GM19372 (cell line): ENCODE measurements around the gene PCGF1.

ENCODE experiments used
- ATAC-seq: cut with Tn5 transposase; IDR thresholded peaks from one replicate; pipeline ENCODE4 v1.9.1; 2021; ENCODE audit warnings: mild to moderate bottlenecking, low read depth, moderate library complexity; ENCODE audit not compliant: unreplicated experiment

PCGF1 gene

GRCh38 chr2:74516650-74517049 is 9.2 kb upstream of the PCGF1 start:
- no peak for ATAC-seq

GRCh38 chr2:74515981-74516633 is 8.6 kb upstream of the PCGF1 start:
- ATAC-seq, result peak; percentile 75

DNA sequence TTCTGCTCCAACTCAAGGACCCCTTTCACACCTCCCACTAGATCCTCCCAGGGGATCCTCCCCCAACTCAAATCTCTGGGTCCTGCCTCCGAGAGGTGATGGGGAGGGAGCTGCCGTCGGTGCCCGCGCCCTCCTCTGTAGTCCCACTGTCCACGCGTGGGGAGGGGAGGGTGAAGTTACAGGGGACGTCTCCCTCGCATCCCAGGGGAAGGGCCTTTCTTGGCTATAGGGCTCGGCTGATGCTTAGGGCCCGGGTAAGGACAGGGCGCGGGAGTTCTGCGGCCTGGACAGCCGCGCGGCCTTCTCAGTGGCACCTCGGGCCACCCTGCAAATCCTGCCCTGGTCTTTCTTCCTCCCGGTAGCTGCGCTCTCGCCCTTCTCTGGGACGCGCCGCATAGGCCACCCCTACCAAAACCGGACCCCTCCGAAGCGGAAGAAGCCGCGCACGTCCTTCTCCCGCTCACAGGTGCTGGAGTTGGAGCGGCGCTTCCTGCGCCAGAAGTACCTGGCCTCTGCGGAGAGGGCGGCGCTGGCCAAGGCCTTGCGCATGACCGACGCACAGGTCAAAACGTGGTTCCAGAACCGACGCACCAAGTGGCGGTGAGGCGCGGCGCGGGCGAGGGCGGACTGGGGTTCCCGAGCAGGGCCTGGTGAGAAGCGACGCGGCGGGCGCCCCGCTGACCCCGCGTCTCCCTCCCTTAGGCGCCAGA is 7.9 kb upstream of the PCGF1 start:
- no peak for ATAC-seq

DNA sequence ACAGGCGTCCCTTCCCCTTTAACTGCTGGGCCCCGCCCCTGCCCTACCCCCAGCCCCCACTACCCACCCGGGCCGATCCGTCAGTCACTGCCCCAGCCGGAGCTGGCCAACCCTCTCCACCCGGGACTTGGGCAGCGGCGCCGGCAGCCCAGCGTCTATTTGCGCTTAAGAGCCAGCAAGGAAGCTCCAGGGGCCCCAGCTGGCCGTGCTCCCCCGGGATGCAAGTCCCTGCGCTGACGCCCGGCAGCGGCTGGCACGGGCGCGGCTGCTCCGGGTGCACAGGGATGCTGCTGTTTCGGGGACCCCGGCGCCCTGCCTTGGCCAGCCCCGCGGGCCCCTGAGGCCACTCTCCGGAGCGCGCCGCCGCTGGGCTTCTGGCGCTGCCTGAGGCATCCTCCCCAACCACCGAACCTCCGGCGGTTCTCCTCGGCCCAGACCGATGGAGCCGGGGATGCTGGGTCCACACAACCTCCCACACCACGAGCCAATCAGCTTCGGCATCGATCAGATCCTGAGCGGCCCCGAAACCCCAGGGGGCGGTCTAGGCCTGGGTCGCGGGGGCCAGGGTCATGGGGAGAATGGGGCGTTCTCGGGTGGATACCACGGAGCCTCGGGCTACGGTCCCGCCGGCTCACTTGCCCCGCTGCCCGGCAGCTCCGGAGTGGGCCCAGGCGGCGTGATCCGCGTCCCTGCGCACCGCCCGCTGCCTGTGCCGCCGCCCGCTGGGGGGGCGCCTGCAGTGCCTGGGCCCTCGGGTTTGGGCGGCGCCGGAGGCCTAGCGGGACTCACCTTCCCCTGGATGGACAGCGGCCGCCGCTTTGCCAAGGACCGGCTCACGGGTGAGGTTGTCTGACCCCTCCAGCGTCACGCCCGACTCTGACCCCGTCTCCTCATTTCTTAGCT is 7.1 kb upstream of the PCGF1 start, which contains the start of gene TLX2:
Gene TLX2 (plus strand): TSS at position 83 of the 903 bp plus-strand sequence. CDS start 357 bp downstream, at position 440.
- ATAC-seq, result no peak

GRCh38 chr2:74513605-74514367 is 6.3 kb upstream of the PCGF1 start:
- no peak for ATAC-seq

DNA sequence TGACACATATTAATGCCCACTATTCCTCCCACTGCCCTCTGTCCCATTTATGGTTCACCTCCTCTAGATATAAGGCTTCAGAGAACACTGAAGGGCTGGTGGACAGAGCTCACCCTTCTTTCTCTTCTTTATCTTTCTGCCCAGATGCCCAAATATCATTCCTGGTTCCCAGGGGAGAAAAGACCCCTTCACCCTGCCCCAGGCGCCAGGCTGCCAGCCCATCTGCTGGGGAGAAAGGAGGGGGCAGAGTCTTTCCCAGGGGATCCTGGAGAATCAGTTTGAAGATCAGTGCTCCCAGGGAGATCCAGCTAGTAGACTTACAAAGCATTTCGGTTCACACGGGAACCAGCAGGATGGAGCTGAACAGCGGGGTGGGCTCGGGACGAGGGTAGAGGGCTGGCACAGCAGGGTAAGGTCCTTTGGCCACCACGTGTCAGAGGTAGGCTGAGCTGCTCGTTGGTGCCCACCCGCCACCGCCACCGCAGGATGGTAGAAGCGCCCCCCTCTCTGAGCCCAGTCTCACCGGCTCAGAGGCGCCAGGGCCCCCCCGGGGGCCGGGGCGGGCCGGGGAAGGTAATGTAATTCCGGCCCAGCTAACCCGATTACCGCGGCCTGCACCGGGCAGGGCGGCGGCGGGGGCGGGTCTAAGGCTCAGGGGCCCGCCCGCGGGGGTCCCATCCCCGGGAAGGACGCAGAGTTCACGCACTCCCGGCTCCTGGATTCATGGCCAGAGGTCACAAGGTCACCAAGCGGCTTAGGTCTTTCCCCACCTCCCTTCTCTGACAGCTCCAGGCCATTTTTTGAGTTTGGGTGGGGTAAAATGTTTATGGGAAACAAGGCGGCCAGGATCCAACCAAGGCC is 5.5 kb upstream of the PCGF1 start:
- no peak for ATAC-seq

GRCh38 chr2:74511104-74511989 is 3.9 kb upstream of the PCGF1 start:
- ATAC-seq, result no peak

- no peak for ATAC-seq
These were observed 2.8 kb upstream of the PCGF1 start for GRCh38 chr2:74510272-74510671.

- peak; percentile 7 for ATAC-seq
These were observed 528 bp upstream of the PCGF1 start for GRCh38 chr2:74507926-74508520.

DNA sequence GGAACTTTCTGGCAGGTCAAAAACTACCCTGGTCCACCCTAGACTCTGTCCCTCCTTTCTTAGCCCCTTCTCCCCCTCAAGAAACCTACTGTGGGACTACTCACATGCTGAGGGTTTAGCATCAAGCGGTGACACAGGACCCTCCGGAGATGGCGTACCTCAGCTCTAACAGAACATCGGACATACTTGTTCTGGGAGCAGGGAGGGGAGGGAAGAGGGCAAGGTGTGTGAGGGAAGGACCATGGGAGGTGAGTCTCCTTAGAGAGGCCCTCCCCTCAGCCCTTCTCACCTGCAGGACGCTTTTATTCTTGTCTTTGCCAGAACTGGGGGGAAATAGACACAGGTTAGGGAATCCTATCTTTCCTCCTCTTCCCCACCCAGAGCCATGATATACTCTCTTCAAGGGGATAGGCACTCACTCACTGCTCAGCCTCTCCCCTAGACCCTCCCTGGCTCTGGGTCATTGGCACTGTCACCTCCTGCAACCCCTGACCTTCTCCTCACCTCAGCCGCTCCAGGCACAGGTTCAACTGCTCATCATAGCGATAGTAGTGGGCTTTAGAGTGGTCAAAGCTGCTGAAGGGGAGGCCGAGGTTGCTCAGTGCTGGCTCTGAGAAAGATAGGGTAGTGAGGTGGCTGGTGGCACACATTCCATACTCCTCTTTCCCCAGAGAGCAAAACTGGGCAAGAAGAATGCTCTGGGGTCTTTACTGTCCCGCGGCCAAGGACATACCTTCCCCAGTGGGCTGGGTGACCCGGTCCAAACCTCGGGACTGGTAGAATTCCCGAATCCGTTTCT is 1.8 kb downstream of the PCGF1 start:
- no peak for ATAC-seq

DNA sequence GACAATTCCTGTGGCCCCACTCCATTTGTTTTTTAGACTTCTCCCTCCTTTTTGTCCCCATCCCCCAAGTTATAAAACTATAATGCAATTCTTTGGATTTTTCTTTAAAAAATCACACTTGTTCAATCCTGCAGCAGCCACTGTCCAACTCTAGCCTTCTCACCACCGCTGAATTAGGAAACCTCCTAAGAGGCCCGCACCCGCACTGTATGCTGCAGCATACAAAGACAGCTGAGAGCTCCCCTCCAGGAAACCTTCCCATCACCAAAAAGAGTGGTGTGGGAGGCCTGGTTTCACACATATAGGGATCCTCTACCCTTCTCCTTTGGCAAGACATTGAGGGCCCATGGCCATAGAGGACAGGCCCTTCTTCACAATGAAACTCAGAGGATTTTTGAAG is 2.9 kb downstream of the PCGF1 start:
- no peak for ATAC-seq

- ATAC-seq, result no peak
These were observed 3.7 kb downstream of the PCGF1 start for GRCh38 chr2:74503506-74504475.

DNA sequence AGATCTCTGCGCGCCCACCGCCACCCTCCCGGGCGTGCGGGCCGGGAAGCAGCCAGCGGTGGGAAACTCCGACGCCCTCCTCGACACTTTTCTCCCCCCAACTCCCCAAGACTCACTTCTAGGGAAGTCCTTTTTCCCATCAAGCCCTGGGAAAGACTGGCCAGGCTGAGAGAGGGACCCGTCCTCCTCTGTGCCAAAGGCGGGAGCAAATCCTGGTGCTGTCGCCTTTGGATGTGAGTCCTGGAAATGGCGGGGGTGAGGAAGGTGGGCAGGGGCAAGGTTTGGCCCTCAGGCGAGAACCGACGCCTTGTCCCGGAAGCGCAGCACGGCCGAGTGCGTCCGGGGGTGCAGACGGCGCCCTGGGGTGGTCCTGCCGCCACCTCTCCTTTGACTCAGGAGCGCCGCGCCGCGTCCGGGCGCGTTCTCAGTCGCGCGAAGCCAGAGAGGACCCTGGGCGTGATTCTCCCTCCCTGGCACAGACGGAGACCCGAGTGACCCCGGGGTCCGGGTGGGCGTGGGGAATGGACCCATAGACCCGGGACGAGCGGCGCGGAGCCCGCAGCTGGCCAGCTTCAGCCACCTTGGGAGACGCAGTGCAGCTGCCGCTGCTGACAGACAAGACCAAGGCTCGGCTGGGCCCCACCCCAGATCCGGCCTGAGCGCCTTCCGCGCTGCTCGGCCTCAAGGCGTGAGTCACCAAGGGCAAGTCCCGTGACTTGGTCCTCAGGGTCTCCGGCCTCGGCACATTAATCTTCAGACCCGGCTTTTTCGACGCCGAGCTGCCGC is 4.6 kb downstream of the PCGF1 start:
- no peak for ATAC-seq

- no peak for ATAC-seq
These were observed 5.3 kb downstream of the PCGF1 start for GRCh38 chr2:74502147-74502719.
